HEK293T (cell line): ENCODE results near the gene EEF2KMT.

Experiments used
- CTBP1 ChIP-seq: fragments of 450-650 bp; IDR thresholded peaks from 2 replicates; pipeline ENCODE4 v1.6.1; 2016; ENCODE audit warnings: borderline replicate concordance
- ELF4 ChIP-seq: fragments of 450-650 bp; IDR thresholded peaks from 2 replicates; pipeline ENCODE4 v1.6.1; 2017; ENCODE audit warnings: antibody characterized with exemption
- FOXK2 ChIP-seq: fragments of 450-650 bp; IDR thresholded peaks from 2 replicates; pipeline ENCODE4 v1.6.1; 2016; ENCODE audit warnings: mild to moderate bottlenecking
- FOXM1 ChIP-seq: fragments of 450-650 bp; IDR thresholded peaks from 2 replicates; pipeline ENCODE4 v1.6.1; 2017; ENCODE audit warnings: mild to moderate bottlenecking, borderline replicate concordance
- HDGF ChIP-seq: fragments of 450-650 bp; IDR thresholded peaks from 2 replicates; pipeline ENCODE4 v1.6.1; 2017; ENCODE audit warnings: antibody characterized with exemption, borderline replicate concordance
- NFRKB ChIP-seq: fragments of 450-650 bp; IDR thresholded peaks from 2 replicates; pipeline ENCODE4 v1.6.1; 2016; ENCODE audit warnings: mild to moderate bottlenecking, moderate library complexity
- PKNOX1 ChIP-seq: fragments of 450-650 bp; IDR thresholded peaks from 2 replicates; pipeline ENCODE4 v1.6.1; 2016
- SP1 ChIP-seq: fragments of 450-650 bp; IDR thresholded peaks from 2 replicates; pipeline ENCODE4 v1.6.1; 2017
- SUZ12 ChIP-seq: fragments of 450-650 bp; IDR thresholded peaks from 2 replicates; pipeline ENCODE4 v1.6.1; 2016; ENCODE audit warnings: mild to moderate bottlenecking
- ZNF384 ChIP-seq: fragments of 450-650 bp; IDR thresholded peaks from 2 replicates; pipeline ENCODE4 v1.6.1; 2016

GRCh38 chr16:5066511-5066910, 31.1 kb downstream of the EEF2KMT start:
- TF ChIP-seq ZNF384, result no peak
- TF ChIP-seq CTBP1, result no peak
- no peak for TF ChIP-seq SP1
- no peak for TF ChIP-seq FOXM1
- no peak for TF ChIP-seq FOXK2
- no peak for TF ChIP-seq HDGF
- no peak for TF ChIP-seq NFRKB
- TF ChIP-seq SUZ12, result no peak
- TF ChIP-seq ELF4, result no peak
- no peak for TF ChIP-seq PKNOX1
